GM18505 (cell line): ENCODE data around the gene GIPC2.
"Not testable (repeated sequence)": the region's sequence is repeated elsewhere in the genome, so short reads cannot be mapped to it uniquely, and the experiment has no call there.

Experiments used
- ATAC-seq: cut with Tn5 transposase; IDR thresholded peaks from one replicate; pipeline ENCODE4 v1.9.1; 2021; ENCODE audit not compliant: unreplicated experiment
- POLR2A ChIP-seq: IDR thresholded peaks from 4 replicates; pipeline ENCODE4 v1.6.1; 2011; ENCODE audit warnings: borderline replicate concordance; ENCODE audit not compliant: insufficient read depth, insufficient read length; ENCODE audit errors: extremely low read depth

The GIPC2 gene

DNA sequence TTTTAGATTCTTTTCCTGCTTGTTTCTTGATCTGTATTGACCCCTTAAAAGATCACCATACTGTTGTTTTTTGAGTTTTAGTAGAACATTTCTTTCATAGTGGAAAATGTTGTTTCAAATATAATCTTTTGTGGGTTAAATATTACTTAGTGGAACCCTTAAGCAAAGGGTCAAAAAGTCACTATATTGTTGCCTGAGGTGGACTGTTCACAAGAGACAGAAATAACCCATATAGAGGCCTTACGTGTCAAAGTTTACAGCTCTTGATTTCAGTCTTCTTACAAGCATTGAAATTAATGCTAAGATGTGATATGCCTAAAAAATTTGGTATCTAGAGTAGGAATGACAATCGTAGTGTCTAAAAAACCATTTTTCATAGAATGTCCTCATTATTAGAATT is 34.7 kb upstream of the GIPC2 start:
- no peak for ATAC-seq
- no peak for TF ChIP-seq POLR2A

DNA sequence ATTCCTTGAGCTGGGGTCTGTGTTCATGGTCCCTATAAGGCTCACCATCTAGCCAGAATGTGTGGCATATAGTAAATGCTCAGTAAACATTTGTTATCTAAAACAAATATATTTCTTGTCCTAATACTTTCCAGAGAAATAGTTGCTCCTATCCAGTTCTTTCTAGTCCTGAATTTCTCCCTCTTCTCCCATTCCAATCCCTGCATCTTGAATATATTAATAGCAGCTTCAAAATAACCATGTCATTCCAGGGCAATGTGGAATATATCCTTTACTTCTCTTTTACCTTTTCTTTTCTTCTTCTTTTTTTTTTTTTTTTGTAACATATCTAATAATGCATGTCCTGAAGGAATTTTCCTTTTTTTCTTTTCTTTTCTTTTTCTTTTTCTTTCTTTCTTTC is 30.6 kb upstream of the GIPC2 start:
- no peak for ATAC-seq
- TF ChIP-seq POLR2A: no peak

DNA sequence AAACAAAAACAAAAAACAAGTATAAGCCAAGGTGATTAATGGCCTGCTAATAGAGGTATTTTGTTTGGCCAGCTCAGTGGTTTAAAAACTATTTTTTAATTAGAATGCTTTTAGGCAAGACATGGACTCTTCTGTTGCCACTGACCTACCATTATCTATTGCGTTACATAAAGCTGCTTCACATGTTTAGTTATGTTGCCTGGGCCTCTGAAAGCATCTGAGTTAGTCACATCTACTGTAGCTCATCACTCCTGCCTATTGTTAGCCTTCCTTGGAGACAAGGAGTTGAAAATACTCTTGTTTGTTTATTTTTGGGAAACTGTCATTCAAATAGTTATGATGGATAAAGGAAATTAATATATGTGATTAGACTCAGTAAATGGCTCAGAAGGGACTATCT is 26.7 kb upstream of the GIPC2 start:
- TF ChIP-seq POLR2A: no peak
- no peak for ATAC-seq

DNA sequence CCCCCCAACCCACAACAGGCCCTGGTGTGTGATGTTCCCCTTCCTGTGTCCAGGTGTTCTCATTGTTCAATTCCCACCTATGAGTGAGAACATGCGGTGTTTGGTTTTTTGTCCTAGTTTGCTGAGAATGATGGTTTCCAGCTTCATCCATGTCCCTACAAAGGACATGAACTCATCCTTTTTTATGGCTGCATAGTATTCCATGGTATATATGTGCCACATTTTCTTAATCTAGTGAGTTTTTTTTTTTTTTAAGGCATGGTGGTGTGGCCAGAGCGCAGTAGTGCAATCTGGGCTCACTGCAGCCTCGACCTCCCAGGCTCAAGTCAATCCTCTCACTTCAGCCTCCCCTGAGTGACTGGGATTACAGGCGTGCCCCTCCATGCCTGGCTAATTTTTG is 24.6 kb upstream of the GIPC2 start:
- ATAC-seq: not testable (repeated sequence)

DNA sequence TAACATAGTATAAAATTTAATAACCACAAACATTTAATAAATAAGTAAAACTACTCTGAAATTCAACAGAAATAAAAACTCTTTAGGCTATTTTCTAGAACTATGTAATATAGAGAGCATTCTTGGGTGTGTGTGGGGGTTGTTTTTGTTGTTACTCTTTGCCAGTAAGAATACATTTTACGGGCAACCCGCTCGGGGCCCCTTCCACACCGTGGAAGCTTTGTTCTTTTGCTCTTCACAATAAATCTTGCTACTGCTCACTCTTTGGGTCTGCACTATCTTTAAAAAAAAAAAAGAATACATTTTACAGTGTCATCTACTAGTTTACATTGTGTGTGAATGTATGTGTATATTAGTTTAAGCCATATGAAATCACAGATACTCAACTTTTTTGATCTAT is 16.0 kb upstream of the GIPC2 start:
- no peak for TF ChIP-seq POLR2A
- no peak for ATAC-seq

DNA sequence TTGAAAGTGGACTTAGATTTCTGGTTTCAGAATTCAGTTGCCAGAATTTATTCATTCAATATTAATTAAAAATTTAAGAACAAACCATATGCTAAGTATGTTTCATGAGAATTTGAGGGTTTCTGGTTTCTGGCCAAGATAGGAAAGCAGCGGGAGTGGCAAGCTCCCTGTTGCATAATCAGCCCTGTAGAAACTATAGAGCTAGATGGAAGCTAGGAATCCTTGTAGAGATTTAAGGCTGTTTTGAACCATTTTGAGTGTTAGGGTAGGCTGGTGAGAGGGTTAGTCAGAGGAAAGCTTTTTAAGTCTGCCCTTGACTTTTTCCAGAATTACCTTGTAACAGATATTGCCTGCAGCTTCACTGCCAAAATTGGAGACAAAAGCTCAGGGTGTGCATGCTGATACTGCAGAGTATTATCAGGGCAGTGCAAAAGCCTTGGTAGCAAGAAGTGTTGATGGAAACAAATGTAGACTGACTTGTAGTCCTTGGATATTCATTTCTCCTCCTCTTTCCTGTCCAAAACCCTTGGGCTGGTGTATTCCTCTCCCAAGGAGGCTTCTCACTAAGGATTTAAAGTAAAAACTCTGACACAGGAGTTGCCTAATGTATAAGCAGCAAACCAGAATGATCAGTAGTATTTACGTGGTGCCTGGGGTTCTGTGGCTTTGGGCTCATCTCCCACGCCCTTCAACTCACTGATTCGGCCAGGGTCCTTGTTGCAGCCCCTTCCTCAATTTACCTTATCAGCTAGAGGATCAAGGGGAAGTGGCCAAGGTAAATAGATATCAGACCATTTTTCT is 12.6 kb upstream of the GIPC2 start:
- TF ChIP-seq POLR2A: no peak
- ATAC-seq: no peak

DNA sequence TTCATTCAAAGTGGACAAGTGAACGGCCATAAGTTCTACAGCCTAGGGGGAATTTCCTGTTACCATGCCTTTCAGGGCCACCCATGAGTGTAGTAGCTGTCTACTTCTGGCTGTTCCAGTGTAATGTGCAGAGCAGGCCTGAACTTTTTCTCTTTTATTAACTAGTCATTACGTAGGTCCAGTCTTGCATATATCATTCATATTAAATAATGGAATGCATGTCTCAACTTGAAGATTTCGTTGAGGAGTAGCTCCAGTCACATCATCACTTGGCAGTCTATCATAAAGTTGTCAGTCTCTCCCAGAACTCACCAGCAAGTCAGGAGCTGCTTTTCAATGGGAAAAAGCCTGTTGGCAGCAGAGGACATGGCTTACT is 12.0 kb upstream of the GIPC2 start:
- ATAC-seq: no peak
- no peak for TF ChIP-seq POLR2A

DNA sequence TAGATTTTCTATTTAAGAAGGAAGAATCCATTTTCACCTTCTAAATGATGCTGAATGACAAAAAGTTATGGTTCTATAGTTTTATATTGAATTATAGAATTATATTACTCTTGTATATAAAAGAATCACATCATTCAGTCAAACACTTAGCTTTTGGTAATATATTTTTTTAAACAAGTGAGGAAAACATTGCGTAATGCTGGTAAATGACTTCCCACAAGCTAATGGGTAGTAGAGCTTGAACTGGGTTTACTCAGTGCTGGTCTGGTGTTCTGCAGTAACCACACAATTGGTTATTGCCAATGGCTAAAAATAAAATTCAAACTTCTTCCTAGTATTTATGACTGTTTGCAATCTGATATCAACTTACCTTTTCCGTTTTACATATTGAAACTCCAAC is 10.6 kb upstream of the GIPC2 start:
- no peak for TF ChIP-seq POLR2A
- no peak for ATAC-seq

DNA sequence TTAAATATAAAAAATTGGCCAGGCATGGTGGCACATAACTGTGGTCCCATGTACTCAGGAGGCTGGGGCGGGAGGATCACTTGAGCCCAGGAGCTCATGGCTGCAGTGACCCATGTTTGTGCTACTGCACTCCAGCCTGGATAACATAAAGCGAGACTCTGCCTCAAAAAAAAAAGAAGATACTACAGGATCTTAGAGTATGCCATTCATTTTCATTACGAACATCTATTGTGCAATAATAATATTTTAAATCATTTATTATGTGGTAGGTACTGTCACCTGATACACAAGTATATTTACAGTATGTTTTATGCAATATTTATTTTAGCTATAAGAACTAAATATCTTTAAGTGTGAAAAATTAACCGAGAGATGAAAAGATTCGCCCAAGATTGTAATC is 9.3 kb upstream of the GIPC2 start:
- TF ChIP-seq POLR2A: no peak
- no peak for ATAC-seq

DNA sequence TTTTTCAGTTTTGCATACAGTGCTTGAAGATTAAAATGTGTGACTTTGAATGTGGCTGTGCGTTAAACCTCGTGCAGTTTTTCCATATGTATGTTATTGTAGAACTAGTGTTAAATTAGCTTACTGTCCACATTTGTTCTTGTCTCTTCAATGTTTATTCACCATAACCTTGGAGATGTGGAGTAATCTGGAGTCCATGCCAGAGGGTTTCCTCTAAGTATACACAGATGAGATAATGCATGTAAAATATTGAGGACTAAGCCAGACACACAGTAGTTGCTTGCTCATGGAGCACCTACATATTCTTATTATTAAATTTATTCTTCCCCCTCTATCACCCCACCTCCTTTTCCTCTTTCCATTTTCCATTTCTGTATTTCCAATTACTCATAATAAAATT is 7.7 kb upstream of the GIPC2 start:
- no peak for ATAC-seq
- no peak for TF ChIP-seq POLR2A

DNA sequence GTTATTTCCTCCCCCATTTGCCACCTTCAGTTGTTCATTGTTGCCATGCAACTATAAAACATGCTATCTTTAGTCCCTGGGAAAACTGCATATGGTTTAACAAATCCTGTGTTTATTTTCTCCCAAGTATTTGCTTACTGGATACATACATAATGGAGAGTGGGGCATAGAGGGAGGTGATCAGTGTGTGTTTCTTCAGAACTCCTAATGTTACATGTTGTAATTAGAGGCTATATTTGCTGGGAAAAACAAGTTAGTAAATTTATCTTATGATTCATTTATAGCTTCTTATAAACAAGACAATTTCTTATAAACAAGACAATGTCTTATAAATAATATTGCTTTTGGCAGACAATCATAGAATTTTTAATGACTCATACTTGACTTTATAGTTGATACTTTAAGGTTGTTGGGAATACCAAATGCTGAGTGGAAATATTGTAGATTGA is 7.3 kb upstream of the GIPC2 start:
- TF ChIP-seq POLR2A: no peak
- ATAC-seq: no peak

DNA sequence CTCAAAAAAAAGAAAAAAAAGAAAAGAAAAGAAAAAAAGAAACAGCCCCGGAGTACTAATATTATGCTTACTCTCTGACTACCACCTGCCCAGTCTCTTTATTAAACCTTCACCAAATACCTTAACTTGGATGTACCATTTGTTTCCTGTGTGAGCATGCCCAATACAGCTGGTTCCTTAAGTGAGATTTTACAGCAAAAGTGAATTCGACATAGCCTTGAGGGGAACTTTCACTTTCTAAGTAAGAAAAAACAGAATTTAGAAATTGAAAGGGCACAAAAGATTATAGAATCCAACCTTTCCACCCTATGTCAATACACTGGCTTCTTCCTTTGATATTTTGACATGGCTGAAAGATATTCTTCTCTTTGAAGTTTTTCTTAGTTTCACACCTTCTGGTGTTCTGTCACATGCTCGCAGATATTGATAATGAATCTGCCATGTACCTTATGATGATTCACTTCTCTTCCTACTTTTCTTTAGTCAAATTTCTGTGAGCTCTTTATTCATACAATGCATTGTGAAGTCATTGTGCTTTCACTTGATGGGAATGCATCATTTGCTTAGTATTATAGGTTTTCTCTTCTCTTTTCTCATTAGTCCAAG is 5.2 kb upstream of the GIPC2 start:
- no peak for TF ChIP-seq POLR2A
- no peak for ATAC-seq

DNA sequence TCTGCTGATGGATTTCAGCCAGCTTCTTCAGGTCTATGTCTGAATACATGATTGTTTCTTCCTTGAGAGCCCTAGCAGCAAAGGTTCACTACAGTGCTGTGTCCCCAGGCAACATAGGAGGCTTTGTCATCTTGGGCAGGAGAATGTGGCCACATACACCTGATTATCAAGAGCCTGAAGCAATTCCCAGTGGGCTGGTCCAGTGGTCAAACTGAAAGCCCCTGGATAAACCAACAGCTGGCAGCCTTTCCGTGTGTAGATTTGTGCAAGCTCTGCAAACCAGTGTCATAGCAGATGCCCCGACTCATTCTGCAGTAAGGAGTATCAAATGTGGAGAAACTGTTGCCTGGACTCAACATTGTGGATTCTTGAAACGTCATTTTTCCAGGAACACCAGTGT is 2.3 kb upstream of the GIPC2 start:
- no peak for TF ChIP-seq POLR2A
- ATAC-seq: no peak

DNA sequence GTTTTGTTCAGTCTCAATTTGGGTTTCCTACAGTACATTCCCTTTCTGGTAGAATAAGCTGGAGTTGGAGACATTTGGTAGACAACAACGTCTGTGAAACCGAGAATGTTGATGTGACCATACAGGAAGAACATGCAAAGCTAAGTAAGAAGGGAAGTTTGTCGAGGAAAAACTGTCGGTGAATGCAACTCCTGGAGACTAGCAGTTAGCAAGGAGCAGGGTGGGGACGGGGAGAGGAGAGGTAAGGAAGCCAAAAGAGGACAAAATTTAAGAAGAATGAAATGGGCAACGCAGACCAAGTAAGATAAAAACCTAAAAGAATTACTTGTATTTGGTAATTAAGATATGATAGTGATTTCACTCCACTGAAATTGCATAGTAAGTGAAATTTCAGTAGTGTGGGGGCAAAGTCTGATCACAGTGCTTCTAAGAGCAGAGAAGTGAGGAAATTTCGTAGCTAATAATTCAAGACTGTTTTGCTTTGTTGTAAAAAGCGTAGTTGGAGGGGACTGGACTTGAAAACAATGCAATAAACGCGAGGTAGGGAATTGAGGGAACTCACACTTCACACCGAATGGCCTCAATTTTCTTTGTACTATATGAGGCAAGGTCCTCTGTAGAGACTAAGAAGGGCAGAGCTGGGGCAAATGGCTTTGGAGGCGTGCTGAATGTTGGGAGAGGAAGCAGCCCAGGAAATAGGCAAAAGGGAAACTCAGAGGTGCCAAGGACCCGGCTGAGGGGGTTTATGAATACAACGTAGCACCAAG is 787 bp upstream of the GIPC2 start:
- no peak for TF ChIP-seq POLR2A
- ATAC-seq: no peak

DNA sequence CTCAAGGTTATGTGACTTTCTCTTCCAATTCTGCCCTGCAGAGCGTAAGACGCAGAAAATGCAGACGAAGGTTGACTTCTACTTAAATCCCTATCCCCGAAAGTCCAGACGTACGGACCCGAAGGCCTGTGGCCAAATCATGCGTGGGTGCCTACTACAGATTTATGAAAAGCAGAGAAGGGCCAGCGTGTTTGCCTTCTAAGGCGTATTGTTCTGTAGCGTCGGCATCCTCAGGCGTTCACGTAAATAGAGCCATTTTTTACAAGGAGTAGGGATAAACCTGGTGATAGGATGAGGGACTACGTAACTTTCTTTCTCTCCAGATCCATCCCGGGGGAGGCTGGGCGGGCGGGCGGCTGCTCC is 222 bp upstream of the GIPC2 start:
- TF ChIP-seq POLR2A: no peak

DNA sequence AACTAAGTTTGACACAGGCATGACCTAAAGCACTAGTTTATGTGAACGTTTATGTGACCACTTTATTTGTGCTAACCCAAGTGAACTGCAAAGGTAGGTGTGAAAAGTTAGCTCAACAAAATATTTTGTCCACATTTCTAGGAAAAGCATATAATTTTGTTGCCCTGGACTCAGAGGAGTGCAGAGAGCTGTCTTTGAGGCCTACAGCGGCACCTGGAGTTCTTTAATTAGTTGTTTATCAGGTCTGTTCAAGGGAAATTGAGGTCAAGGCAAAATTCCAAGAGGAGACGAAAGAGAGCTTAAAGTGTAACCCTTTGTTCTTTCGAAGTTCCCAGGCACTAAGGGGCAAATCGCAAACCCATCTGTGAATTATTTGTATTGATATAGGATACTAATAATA is 1.3 kb downstream of the GIPC2 start:
- ATAC-seq: no peak
- TF ChIP-seq POLR2A: no peak

More for the DNA sequence above, 222 bp upstream of the GIPC2 start:
- no peak for ATAC-seq
